ENCODE measurements around the gene VWA5B2. TPM values are rescaled to one million over a fixed set of nuclear protein-coding genes. Genes with fewer than 3 reads are reported as not detected.
A peak's percentile ranks its signal among the peaks of the same experiment; 100 is the strongest.

VWA5B2 gene
- total and polyA plus RNA-seq, 2 of the 13 experiments (the other 11 are each of a cell fraction or from before 2014, with no cell fraction given): 0.03 to 0.04 TPM

- in situ Hi-C loops (cut with HindIII; ENCODE audit: extremely low pct_ligation_motif_present, low pct_unique_long_range_greater_than_20kb): loop anchor here (5.0 kb wide), 1 partner anchor 91 kb away; the partner anchor contains the start of gene DVL3
- TF ChIP-seq AFF4 (CRISPR knock-in tag; IDR thresholded peaks at IDR 0.05) (no peak), GMEB1 (CRISPR knock-in tag; IDR thresholded peaks at IDR 0.05; ENCODE audit: borderline replicate concordance) (no peak), TBX3 (IDR thresholded peaks at IDR 0.05; ENCODE audit: borderline replicate concordance) (no peak), ZNF143 (CRISPR knock-in tag; IDR thresholded peaks at IDR 0.05) (peak; percentile 76), ZBTB20 (CRISPR knock-in tag; IDR thresholded peaks at IDR 0.05; ENCODE audit: borderline replicate concordance, low read depth) (no peak), ZNF790 (CRISPR knock-in tag; IDR thresholded peaks at IDR 0.05; ENCODE audit: borderline replicate concordance) (peak; percentile 83; the same call in 1 of the 2 replicates), ZNF468 (CRISPR knock-in tag; IDR thresholded peaks at IDR 0.05) (0 out of 2 replicates have a peak, but pooled peaks have one; percentile 63), ZNF720 (CRISPR knock-in tag; IDR thresholded peaks at IDR 0.05) (no peak), AHDC1 (CRISPR knock-in tag; IDR thresholded peaks at IDR 0.05; ENCODE audit: borderline replicate concordance) (no peak), POLR2A (IDR thresholded peaks at IDR 0.05; ENCODE audit: insufficient read depth in 1 of 2, low read depth in 2 of 2, low read length in 2 of 2) (peak in 1 of 2 experiments; percentile 94; a peak in 2 of 4 replicates)
Observed at GRCh38 chr3:184248454-184249411, 19.3 kb downstream of the VWA5B2 start, which contains the start of gene ALG3. Gene ALG3, minus strand, starts transcription at chr3:184248962. Its CDS starts 22 bp downstream, at chr3:184248940.

More at GRCh38 chr3:184248454-184249411, 19.3 kb downstream of the VWA5B2 start, which contains the start of gene ALG3:
- peak; percentile 76 for DNase-seq (ENCODE audit: low spot score)
- Histone ChIP-seq H3K36me3 (replicated peaks in 1 of 2; ENCODE audit: control insufficient read depth in 1 of 2, insufficient read depth in 2 of 2, low read length in 2 of 2) (peaks cover 9 to 23% of the 10 kb centered on the region in 2 experiments; a peak in 4 of 5 replicates), H3K4me2 (ENCODE audit: low read depth, low read length) (peak within 1 kb of the TSS; percentile 81), H3K9me3 (ENCODE audit: low read length) (no peaks in the 10 kb centered on the region), H3K79me2 (ENCODE audit: insufficient read depth, low read length) (peaks cover 9% of the 10 kb centered on the region), H3K27me3 (ENCODE audit: control insufficient read depth in 1 of 2, insufficient read depth in 2 of 2, low read length in 2 of 2) (peaks cover 0 to 4% of the 10 kb centered on the region in 2 experiments; a peak in 1 of 5 replicates), H2AFZ (ENCODE audit: low read length) (peak within 1 kb of the TSS; percentile 81), H3K27ac (ENCODE audit: extremely low read length, insufficient read depth, low read length) (peak within 1 kb of the TSS; percentile 93), H4K20me1 (ENCODE audit: insufficient read depth, low read length) (no peaks in the 10 kb centered on the region), H3K4me1 (ENCODE audit: insufficient read depth, low read length) (peaks cover 20% of the 10 kb centered on the region), H3K9ac (ENCODE audit: insufficient read depth, low read depth, low read length) (peak within 1 kb of the TSS; percentile 99), H3K4me3 (replicated peaks in 1 of 3; ENCODE audit: insufficient read depth in 1 of 3, low read depth in 2 of 3, low read length in 3 of 3) (peak within 1 kb of the TSS; percentile 89 to 99 (median 97))
- TSS peak; percentile 78 for BruUV-seq (replicated peaks)
- 0% methylated on average over 13 of the region's 49 CpGs for WGBS (ENCODE audit: low lambda C conversion rate)
- ChIA-PET CTCF (ENCODE audit: low intra/inter-chr PET ratio, low total read pairs) (interaction anchor here (1.9 kb wide), 1 partner anchor 19 kb away, joined by 6 read pairs; the partner anchor contains the start of gene VWA5B2), POLR2A (interaction anchor here (1.2 to 2.3 kb wide), 3 partner anchors 21 to 364 kb away, joined by 3 to 7 read pairs (median 5); partner anchors contain the start of genes ABCF3 and PARL)
- intact Hi-C loops (cut with micrococcal nuclease; ENCODE audit: unreplicated experiment): loop anchor here (2.0 to 10.0 kb wide), 4 partner anchors 36 to 361 kb away; partner anchors contain the start of gene ABCC5
- ATAC-seq: peak; percentile 70
- FAIRE-seq: no peak

Measured in HepG2 (cell line).